Thoracic aorta (tissue), 2 donors: ENCODE measurements around the gene ZNF557. TPM values are rescaled to one million over a fixed set of nuclear protein-coding genes. Genes with fewer than 3 reads are reported as not detected.
"Not testable (repeated sequence)": the region's sequence is repeated elsewhere in the genome, so short reads cannot be mapped to it uniquely, and the experiment has no call there.

Experiments used
- ATAC-seq: fragments of 150-250 bp; one replicate; pipeline ENCODE4 v1.8.0; 2017; ENCODE audit warnings: low read depth; ENCODE audit not compliant: insufficient number of reproducible peaks, low FRiP score
- DNase-seq: peaks from one replicate; pipeline ENCODE4 v3.0.0-alpha.2; 2020; ENCODE audit warnings: low spot score
- H3K27ac ChIP-seq, 2 donors: fragments of 200-600 bp; sonication (generic); 1 replicate in 1 of 2; 2 replicates in 1 of 2; pipeline ENCODE4 v1.5.1; 2016; ENCODE audit warnings: mild to moderate bottlenecking in 2 of 2, moderate library complexity in 2 of 2
- H3K27me3 ChIP-seq: fragments of 200-600 bp; sonication (generic); replicated peaks from 2 replicates; pipeline ENCODE4 v1.6.0; 2016; ENCODE audit warnings: mild to moderate bottlenecking; ENCODE audit not compliant: insufficient read depth
- H3K36me3 ChIP-seq: fragments of 200-600 bp; sonication (generic); one replicate; pipeline ENCODE4 v1.5.1; 2016
- H3K4me1 ChIP-seq, 2 donors: fragments of 200-600 bp; sonication (generic); 1 replicate in 1 of 2; 2 replicates in 1 of 2; pipeline versions ENCODE4 v1.5.1 to v1.6.0; 2016; ENCODE audit warnings: low read depth in 2 of 2, mild to moderate bottlenecking in 1 of 2; ENCODE audit not compliant: control insufficient read depth in 1 of 2
- H3K4me3 ChIP-seq: fragments of 200-600 bp; sonication (generic); 2 replicates; pipeline ENCODE4 v1.5.1; 2016; ENCODE audit warnings: mild to moderate bottlenecking
- H3K9me3 ChIP-seq: fragments of 200-600 bp; sonication (generic); 2 replicates; pipeline ENCODE4 v1.5.1; 2016
- total RNA-seq, 2 donors: library from RNA; depleted of rRNA; stranded (reverse); fragments of >200 nt; gene quantifications; one replicate each; pipeline versions ENCODE4 v1.1.0 to v1.2.3, GENCODE V29; 2016
- TF ChIP-seq, protein P1 (sequence below): fragments of 200-600 bp; sonication (generic); IDR thresholded peaks from one replicate; pipeline ENCODE4 v1.5.1; 2019; ENCODE audit warnings: antibody characterized with exemption

ZNF557 gene
- 10 to 100 TPM in 1 of 2 donors, 1 to 10 TPM in 1; 8.3 to 12.1 TPM for total RNA-seq

GRCh38 chr19:7069042-7069903 lies at the start of gene ZNF557:
Gene ZNF557, plus strand, starts transcription at chr19:7069703. Its CDS starts 5,372 bp downstream, at chr19:7075075.
- Histone ChIP-seq H3K27me3 (no peaks in the 10 kb centered on the region), H3K9me3 (no peaks in the 10 kb centered on the region), H3K4me3 (peak within 1 kb of the TSS; percentile 81), H3K27ac (peak within 1 kb of the TSS; percentile 57 to 77), H3K36me3 (peaks cover 24% of the 10 kb centered on the region), H3K4me1 (peaks cover 4 to 11% of the 10 kb centered on the region in 2 donors)
- TF ChIP-seq, protein P1, sequence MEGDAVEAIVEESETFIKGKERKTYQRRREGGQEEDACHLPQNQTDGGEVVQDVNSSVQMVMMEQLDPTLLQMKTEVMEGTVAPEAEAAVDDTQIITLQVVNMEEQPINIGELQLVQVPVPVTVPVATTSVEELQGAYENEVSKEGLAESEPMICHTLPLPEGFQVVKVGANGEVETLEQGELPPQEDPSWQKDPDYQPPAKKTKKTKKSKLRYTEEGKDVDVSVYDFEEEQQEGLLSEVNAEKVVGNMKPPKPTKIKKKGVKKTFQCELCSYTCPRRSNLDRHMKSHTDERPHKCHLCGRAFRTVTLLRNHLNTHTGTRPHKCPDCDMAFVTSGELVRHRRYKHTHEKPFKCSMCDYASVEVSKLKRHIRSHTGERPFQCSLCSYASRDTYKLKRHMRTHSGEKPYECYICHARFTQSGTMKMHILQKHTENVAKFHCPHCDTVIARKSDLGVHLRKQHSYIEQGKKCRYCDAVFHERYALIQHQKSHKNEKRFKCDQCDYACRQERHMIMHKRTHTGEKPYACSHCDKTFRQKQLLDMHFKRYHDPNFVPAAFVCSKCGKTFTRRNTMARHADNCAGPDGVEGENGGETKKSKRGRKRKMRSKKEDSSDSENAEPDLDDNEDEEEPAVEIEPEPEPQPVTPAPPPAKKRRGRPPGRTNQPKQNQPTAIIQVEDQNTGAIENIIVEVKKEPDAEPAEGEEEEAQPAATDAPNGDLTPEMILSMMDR, result no peak
- peak; percentile 96 for ATAC-seq
- DNase-seq, result peak; percentile 98

DNA sequence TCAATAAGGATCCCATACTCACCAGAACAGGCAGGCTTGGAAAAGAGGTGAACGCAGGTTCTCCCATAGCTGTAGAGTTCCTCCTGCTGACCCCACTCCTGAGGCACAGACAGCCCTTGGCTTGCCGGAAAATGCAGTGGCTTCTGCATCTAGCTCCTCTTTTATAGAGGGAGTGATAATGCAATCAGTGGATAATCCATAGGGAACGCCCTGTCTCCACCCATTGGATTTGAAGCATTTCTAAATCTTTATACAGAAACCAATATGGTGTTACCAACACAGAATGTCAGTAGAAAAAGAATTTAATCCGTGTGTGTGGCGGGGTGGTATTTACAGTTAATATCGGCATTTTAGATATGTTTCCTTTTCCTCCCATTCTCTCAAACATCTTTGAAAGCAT lies 48.2 kb upstream of the ZNF557 start, which contains the start of gene MBD3L2B:
TSS of gene MBD3L2B (minus strand) at position 101 of the 400 bp plus-strand sequence. CDS start at position 67, 34 bp downstream.
- H3K36me3 ChIP-seq, H3K27me3 ChIP-seq, H3K27ac ChIP-seq, H3K4me3 ChIP-seq, ATAC-seq, H3K4me1 ChIP-seq, DNase-seq, H3K9me3 ChIP-seq: not testable (repeated sequence)

DNA sequence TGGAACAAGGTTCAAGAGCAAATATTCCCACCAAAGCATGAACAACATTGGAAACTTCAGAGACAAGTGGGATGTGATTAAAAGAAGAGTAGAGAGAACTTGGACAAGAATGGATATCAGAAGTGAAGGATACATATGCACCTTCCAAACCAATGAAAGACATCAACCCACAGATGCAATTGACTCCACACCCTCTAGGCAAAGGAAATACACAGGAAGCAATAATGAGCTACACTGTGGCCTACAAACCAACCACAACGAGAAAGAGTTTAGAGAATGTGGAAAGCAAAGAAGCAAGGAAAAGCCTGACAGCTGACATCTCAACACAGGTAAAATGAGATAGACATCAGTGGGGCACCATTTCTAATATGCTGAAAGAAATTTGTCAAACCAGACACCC lies 40.7 kb upstream of the ZNF557 start:
- ATAC-seq, H3K4me1 ChIP-seq, H3K4me3 ChIP-seq, H3K9me3 ChIP-seq, DNase-seq, H3K27me3 ChIP-seq, H3K36me3 ChIP-seq, H3K27ac ChIP-seq: not testable (repeated sequence)

- not testable (repeated sequence) for ATAC-seq, DNase-seq, H3K27ac ChIP-seq, H3K9me3 ChIP-seq, H3K4me3 ChIP-seq, H3K27me3 ChIP-seq, H3K36me3 ChIP-seq, H3K4me1 ChIP-seq
These were observed 39.2 kb upstream of the ZNF557 start, which contains the start of gene MBD3L5 for GRCh38 chr19:7030278-7030677. Gene MBD3L5, plus strand, starts transcription at chr19:7030578. Its CDS starts 34 bp downstream, at chr19:7030612.

- not testable (repeated sequence) for H3K27ac ChIP-seq, DNase-seq, H3K9me3 ChIP-seq, H3K4me1 ChIP-seq, H3K4me3 ChIP-seq, H3K27me3 ChIP-seq, H3K36me3 ChIP-seq, ATAC-seq
These were observed 29.4 kb upstream of the ZNF557 start, which contains the start of gene MBD3L4 for GRCh38 chr19:7040079-7040478. Gene MBD3L4, minus strand, starts transcription at chr19:7040179. Its CDS starts 35 bp downstream, at chr19:7040144.

GRCh38 chr19:7041563-7041962 lies 27.9 kb upstream of the ZNF557 start:
- not testable (repeated sequence) for DNase-seq, ATAC-seq, H3K4me3 ChIP-seq, H3K27ac ChIP-seq, H3K9me3 ChIP-seq, H3K27me3 ChIP-seq, H3K4me1 ChIP-seq, H3K36me3 ChIP-seq

DNA sequence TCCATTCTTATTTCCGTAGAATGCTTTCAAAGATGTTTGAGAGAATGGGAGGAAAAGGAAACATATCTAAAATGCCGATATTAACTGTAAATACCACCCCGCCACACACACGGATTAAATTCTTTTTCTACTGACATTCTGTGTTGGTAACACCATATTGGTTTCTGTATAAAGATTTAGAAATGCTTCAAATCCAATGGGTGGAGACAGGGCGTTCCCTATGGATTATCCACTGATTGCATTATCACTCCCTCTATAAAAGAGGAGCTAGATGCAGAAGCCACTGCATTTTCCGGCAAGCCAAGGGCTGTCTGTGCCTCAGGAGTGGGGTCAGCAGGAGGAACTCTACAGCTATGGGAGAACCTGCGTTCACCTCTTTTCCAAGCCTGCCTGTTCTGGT lies 20.5 kb upstream of the ZNF557 start, which contains the start of gene MBD3L2:
TSS of gene MBD3L2 (plus strand) at position 301 of the 400 bp plus-strand sequence. CDS start at position 354, 53 bp downstream.
- not testable (repeated sequence) for ATAC-seq, H3K4me3 ChIP-seq, H3K36me3 ChIP-seq, H3K27ac ChIP-seq, DNase-seq, H3K4me1 ChIP-seq, H3K9me3 ChIP-seq, H3K27me3 ChIP-seq

GRCh38 chr19:7051421-7051820 lies 18.1 kb upstream of the ZNF557 start:
- H3K36me3 ChIP-seq, DNase-seq, H3K4me3 ChIP-seq, H3K27me3 ChIP-seq, H3K9me3 ChIP-seq, H3K27ac ChIP-seq, H3K4me1 ChIP-seq, ATAC-seq: not testable (repeated sequence)

DNA sequence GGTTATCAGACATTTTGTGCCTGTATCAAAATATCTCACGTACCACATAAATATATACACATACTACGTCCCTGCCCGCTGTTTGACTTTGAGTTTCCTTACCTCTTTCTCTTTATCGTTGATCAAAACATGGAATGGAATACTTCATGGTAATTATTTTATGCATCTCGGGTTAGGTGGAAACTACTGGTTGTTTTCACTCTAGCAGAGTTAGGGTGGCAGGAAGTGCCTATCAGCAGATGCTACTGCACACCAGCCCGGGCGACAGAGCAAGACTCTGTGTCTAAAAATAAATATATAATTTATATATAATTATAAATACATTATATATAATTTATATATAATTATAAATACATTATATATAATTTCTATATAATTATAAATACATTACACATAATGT lies 16.6 kb upstream of the ZNF557 start:
- not testable (repeated sequence) for H3K4me1 ChIP-seq, H3K9me3 ChIP-seq, H3K36me3 ChIP-seq, H3K4me3 ChIP-seq, DNase-seq, H3K27me3 ChIP-seq, ATAC-seq, H3K27ac ChIP-seq

DNA sequence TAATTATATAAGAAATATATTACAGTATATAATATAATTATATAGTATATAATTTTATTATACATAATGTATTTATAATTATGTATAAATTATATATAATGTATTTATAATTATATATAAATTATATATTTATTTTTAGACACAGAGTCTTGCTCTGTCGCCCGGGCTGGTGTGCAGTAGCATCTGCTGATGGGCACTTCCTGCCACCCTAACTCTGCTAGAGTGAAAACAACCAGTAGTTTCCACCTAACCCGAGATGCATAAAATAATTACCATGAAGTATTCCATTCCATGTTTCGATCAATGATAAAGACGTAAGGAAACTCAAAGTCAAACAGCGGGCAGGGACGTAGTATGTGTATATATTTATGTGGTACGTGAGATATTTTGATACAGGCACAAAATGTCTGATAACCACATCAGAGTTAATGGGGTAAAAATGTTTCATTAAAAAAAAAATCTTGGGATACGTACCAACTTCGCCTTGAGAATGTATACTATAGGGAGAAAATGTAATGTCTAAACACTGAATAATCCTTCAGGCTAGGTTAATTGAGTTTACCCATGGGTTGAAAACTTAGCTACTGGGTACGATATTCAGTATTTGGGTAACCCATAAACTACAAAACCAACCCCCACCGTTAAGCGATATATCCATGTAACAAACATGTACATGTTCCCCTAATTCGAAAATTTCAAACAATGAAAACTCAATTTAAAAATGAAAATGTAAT lies 14.7 kb upstream of the ZNF557 start:
- DNase-seq, H3K4me3 ChIP-seq, ATAC-seq, H3K4me1 ChIP-seq, H3K9me3 ChIP-seq, H3K36me3 ChIP-seq, H3K27me3 ChIP-seq, H3K27ac ChIP-seq: not testable (repeated sequence)

- not testable (repeated sequence) for DNase-seq, H3K4me3 ChIP-seq, ATAC-seq, H3K27ac ChIP-seq, H3K4me1 ChIP-seq, H3K36me3 ChIP-seq, H3K27me3 ChIP-seq, H3K9me3 ChIP-seq
These were observed 13.8 kb upstream of the ZNF557 start for GRCh38 chr19:7055679-7056078.
